ENCODE data around the gene MT1F.

DNA sequence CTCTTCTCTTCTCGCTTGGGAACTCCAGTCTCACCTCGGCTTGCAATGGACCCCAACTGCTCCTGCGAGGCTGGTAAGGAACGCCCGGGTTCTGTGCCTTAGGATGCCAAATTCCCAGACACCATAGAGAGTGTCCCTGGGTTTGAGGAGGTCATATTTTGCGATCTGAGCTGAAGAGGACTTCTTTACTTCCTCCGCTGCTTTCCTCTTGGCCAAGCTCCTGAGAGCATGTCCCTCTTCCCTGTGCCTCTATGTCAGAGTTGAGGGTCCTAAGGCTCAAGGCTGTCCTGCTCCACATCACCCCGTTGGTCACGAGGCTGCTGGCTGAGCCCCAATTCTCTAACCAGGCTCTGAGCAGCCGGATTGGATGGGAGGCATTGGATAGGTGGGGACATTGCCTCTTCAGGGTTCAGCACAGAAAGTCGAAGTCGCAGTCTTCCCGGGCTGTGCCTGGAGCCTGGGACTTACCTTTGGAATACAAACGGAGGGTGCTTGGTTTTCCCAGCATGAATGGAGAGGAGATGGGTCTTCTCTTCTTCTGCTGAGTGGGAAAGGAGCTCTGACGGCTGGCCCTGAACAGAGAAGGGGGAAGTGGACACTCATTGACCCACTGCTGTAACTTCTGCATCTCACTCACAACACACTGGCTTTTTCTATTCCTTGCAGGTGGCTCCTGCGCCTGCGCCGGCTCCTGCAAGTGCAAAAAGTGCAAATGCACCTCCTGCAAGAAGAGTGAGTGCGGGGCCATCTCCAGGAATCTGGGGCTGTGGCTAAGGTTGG lies 12.3 kb downstream of the MT1F start:
- TF ChIP-seq, protein P1, sequence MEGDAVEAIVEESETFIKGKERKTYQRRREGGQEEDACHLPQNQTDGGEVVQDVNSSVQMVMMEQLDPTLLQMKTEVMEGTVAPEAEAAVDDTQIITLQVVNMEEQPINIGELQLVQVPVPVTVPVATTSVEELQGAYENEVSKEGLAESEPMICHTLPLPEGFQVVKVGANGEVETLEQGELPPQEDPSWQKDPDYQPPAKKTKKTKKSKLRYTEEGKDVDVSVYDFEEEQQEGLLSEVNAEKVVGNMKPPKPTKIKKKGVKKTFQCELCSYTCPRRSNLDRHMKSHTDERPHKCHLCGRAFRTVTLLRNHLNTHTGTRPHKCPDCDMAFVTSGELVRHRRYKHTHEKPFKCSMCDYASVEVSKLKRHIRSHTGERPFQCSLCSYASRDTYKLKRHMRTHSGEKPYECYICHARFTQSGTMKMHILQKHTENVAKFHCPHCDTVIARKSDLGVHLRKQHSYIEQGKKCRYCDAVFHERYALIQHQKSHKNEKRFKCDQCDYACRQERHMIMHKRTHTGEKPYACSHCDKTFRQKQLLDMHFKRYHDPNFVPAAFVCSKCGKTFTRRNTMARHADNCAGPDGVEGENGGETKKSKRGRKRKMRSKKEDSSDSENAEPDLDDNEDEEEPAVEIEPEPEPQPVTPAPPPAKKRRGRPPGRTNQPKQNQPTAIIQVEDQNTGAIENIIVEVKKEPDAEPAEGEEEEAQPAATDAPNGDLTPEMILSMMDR (conservative IDR thresholded peaks at IDR 0.05; ENCODE audit: low read length) = no peak
- no peak for TF ChIP-seq EZH2phosphoT487 (IDR thresholded peaks at IDR 0.05; ENCODE audit: borderline replicate concordance, low read depth, low read length)
